ENCODE measurements around the gene SLC5A7. TPM values are rescaled to one million over a fixed set of nuclear protein-coding genes. Genes with fewer than 3 reads are reported as not detected.

SLC5A7 gene
- total RNA-seq, 5 donors from 2014 or later (not counting 1 experiment from before 2014, with no cell fraction given) = not detected

GRCh38 chr2:108058576-108059137 is 72.3 kb downstream of the SLC5A7 start:
- no peaks in the 10 kb centered on the region for H3K36me3 Mint-ChIP-seq
- H3K36me3 ChIP-seq (ENCODE audit: control insufficient read depth in 2 of 2, extremely low read depth in 1 of 2, insufficient read depth in 1 of 2, low read length in 1 of 2) = no peaks in the 10 kb centered on the region
- H3K9me3 ChIP-seq = no peaks in the 10 kb centered on the region
- H3K4me3 Mint-ChIP-seq = no peak overlapping the region
- ATAC-seq (replicated peaks in 1 of 4) (no peak), DNase-seq (no peak)
- no peak overlapping the region for H3K27ac Mint-ChIP-seq
- no peak overlapping the region for H3K27ac ChIP-seq (ENCODE audit: low read length)
- H3K4me1 Mint-ChIP-seq = no peaks in the 10 kb centered on the region
- H3K27me3 ChIP-seq (replicated peaks in 1 of 2; ENCODE audit: control insufficient read depth in 2 of 2, extremely low read depth in 1 of 2, insufficient read depth in 2 of 2, low read length in 1 of 2) = no peaks in the 10 kb centered on the region
- H3K9me3 Mint-ChIP-seq = peaks cover 0 to 3% (median 0%) of the 10 kb centered on the region in 3 donors
- ChIA-PET POLR2A (no interaction called here), CTCF (no interaction called here)
- no peak overlapping the region for H3K4me3 ChIP-seq (ENCODE audit: control insufficient read depth in 1 of 2, extremely low read depth in 1 of 2, low read length in 1 of 2)
- no peaks in the 10 kb centered on the region for H3K27me3 Mint-ChIP-seq
- no peaks in the 10 kb centered on the region for H3K4me1 ChIP-seq (ENCODE audit: control insufficient read depth in 1 of 2, extremely low read depth in 1 of 2, insufficient read depth in 2 of 2, low read length in 2 of 2)
- no CpG with 5 or more reads among the region's 3 CpGs for WGBS (ENCODE audit: insufficient coverage)

- H3K27ac Mint-ChIP-seq = no peak overlapping the region
- ChIA-PET POLR2A (no interaction called here), CTCF (no interaction called here)
- H3K36me3 Mint-ChIP-seq = no peaks in the 10 kb centered on the region
- Histone ChIP-seq H3K4me3 (ENCODE audit: control insufficient read depth in 1 of 2, extremely low read depth in 1 of 2, low read length in 1 of 2) (no peak overlapping the region), H3K9me3 (no peaks in the 10 kb centered on the region), H3K27ac (ENCODE audit: low read length) (no peak overlapping the region), H3K36me3 (ENCODE audit: control insufficient read depth in 2 of 2, extremely low read depth in 1 of 2, insufficient read depth in 1 of 2, low read length in 1 of 2) (no peaks in the 10 kb centered on the region), H3K4me1 (ENCODE audit: control insufficient read depth in 1 of 2, extremely low read depth in 1 of 2, insufficient read depth in 2 of 2, low read length in 2 of 2) (no peaks in the 10 kb centered on the region), H3K27me3 (replicated peaks in 1 of 2; ENCODE audit: control insufficient read depth in 2 of 2, extremely low read depth in 1 of 2, insufficient read depth in 2 of 2, low read length in 1 of 2) (peaks cover 0 to 3% of the 10 kb centered on the region in 2 experiments)
- no peak for DNase-seq
- no peak overlapping the region for H3K4me3 Mint-ChIP-seq
- WGBS (ENCODE audit: insufficient coverage) = 40% methylated on average over 1 of the region's 4 CpGs
- no peaks in the 10 kb centered on the region for H3K4me1 Mint-ChIP-seq
- H3K9me3 Mint-ChIP-seq = no peaks in the 10 kb centered on the region
- H3K27me3 Mint-ChIP-seq = no peaks in the 10 kb centered on the region
- ATAC-seq (replicated peaks in 1 of 4) = no peak
These were observed 75.2 kb downstream of the SLC5A7 start for GRCh38 chr2:108061439-108062042.

Other genes starting within 250 kb of the SLC5A7 start
- gene RGPD4, start 159.6 kb upstream of the SLC5A7 start, total RNA-seq = under 1 TPM in 4 of 5 donors, not detected in 1; 0.06 to 0.37 (median 0.26) TPM

Measured in T-cell (primary cell).